Mononuclear cell (primary cell): ENCODE results near the gene KCNJ11. TPM values are rescaled to one million over a fixed set of nuclear protein-coding genes. Genes with fewer than 3 reads are reported as not detected.
A peak's percentile ranks its signal among the peaks of the same experiment; 100 is the strongest.

ENCODE experiments used
- H3K27me3 ChIP-seq: 2 replicates; pipeline ENCODE4 v1.6.0; 2011; ENCODE audit warnings: low read length, control low read depth; ENCODE audit not compliant: insufficient read depth
- H3K4me1 ChIP-seq: 2 replicates; pipeline ENCODE4 v1.5.1; 2011; ENCODE audit warnings: mild to moderate bottlenecking, low read length, control low read depth; ENCODE audit not compliant: insufficient read depth
- H3K4me3 ChIP-seq: 2 replicates; pipeline ENCODE4 v1.5.1; 2011; ENCODE audit warnings: mild to moderate bottlenecking, low read length, moderate library complexity
- H3K9me3 ChIP-seq: 2 replicates; pipeline ENCODE4 v1.5.1; 2011; ENCODE audit warnings: low read depth, mild to moderate bottlenecking, control low read depth, low read length
- total RNA-seq: library from RNA; depleted of rRNA; stranded (reverse); fragments of >200 nt; gene quantifications from one replicate; pipeline ENCODE4 v1.2.3, GENCODE V29; 2012

Gene KCNJ11
- total RNA-seq, 1 donor: 0.10 TPM

DNA sequence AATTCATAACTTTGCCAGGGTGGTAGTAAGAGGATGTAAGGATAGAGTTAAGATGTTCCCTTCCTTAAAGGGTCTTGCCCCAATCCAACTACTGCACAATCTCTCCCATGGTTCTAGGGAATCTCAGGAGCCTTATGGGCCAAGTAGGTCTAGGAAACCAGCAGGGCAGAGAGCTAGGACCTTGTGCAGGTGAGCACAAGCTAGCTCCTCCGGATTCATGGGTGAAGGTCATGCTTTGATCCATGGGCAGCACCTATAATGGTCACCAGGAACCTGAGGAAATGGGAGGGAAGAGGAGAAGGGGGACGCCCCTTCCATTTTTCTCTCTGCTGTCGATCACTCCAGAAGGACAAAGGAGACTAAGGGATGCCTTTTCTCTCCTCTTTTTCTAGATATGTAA, 16.8 kb downstream of the KCNJ11 start:
- peaks cover 36% of the 10 kb centered on the region for H3K9me3 ChIP-seq

DNA sequence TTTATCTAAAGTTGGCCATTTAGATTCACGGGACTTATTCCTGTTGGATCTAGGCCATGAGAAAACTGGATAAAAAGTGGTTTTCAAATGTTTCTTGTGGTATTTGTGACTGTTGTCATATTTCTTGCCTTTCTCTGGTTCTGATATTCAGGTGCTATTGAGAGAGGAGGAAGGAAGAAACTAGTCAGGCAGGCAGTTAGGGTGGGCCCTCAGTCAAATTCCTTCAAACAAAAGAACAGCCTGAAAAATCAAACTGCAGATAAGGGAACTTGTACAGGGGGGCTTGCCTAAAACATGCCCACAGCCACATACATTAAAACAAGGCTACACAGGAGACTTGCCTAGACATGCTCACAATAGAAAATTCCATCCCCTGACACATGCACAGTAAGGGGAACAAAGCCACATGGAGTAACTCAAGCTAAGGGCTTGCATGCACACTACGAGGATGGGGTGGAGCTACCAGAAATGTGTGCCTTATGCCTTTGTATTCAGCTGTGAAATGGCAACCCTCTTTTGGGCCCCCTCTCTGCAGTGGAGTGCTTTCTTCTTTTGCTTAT, 18.7 kb downstream of the KCNJ11 start:
- Histone ChIP-seq H3K9me3 (peaks cover 36% of the 10 kb centered on the region), H3K27me3 (no peaks in the 10 kb centered on the region), H3K4me3 (no peak overlapping the region), H3K4me1 (no peaks in the 10 kb centered on the region)

More for the DNA sequence above, 16.8 kb downstream of the KCNJ11 start:
- H3K27me3 ChIP-seq: no peaks in the 10 kb centered on the region
- no peaks in the 10 kb centered on the region for H3K4me1 ChIP-seq
- H3K4me3 ChIP-seq: no peak overlapping the region

DNA sequence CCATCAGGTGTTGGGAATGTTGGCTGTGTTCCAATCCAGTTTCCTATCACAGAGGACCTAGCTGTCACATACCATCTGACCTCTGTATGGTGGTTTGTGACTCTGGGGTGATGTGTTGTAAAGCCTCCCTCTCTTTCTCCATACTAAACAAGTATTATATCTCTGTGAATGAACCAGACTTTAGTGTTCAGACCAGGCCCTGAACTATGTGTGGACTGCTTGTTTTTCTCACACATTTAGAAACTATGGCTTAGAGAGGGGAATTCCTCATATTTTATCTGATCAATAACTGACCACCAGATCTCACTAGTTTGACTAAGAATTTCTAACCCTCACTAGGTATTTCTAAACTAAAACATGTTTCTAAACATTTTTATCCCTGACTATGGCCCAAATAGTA, 19.4 kb downstream of the KCNJ11 start:
- no peaks in the 10 kb centered on the region for H3K27me3 ChIP-seq
- H3K4me1 ChIP-seq: no peaks in the 10 kb centered on the region
- H3K9me3 ChIP-seq: peaks cover 36% of the 10 kb centered on the region
- no peak overlapping the region for H3K4me3 ChIP-seq

DNA sequence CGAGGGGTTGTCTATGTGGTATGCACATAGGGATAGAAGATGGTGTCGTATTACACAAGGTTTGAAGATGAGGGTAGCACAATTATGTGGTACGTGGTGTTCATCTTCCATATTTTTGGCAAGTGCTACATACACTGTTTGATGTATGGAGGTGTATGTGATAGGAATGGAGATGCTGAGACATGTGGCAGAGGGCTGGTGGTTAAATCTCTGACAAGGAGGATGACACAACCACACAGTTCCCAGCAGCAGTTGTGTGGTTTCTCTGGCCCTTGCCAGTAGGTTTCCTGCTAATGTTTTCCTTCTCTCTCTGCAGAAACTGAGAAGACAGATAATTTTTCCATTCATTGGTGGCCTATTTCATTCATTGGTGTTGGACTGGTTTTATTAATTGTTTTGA, 19.9 kb downstream of the KCNJ11 start:
- Histone ChIP-seq H3K4me3 (no peak overlapping the region), H3K27me3 (no peaks in the 10 kb centered on the region), H3K4me1 (no peaks in the 10 kb centered on the region), H3K9me3 (peaks cover 36% of the 10 kb centered on the region)

DNA sequence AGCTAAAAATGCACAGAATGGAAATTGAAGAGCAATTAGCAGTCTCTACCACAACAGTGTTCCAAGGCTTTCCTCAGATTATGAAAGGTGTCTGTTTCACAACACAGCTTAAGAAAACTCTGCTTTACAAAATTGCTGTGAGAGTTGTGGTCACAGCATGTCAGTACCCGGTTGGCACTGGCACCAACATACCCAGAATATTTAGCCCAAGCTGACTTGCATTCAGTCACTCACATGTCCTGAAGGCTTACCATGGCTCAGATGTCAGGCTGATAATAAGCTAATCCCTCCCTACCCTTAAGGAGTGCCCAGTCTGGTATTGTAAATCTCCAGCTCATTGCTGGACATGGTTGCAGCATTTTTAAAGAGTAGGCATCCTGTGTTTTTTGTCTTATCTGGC, 22.0 kb downstream of the KCNJ11 start:
- Histone ChIP-seq H3K27me3 (no peaks in the 10 kb centered on the region), H3K4me1 (no peaks in the 10 kb centered on the region), H3K4me3 (no peak overlapping the region), H3K9me3 (peaks cover 21% of the 10 kb centered on the region)

DNA sequence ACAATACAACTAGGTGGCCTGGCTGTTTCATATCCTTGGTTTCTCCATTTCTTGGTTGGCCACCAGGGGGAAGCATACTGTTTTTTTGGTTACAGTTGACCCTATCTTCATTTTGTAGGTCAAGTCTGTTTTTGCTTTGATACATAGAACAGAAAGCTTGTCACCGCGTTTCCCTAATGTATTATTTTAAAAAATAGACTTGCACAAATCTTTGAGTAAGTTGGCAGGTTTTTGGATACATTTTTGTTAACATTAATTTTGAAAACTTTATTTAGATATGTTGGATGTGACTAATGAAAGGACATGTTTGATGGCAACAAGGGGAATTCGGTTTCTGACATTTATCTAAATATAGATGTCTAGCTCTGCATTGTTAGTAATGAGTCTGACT, 33.9 kb downstream of the KCNJ11 start:
- Histone ChIP-seq H3K4me3 (no peak overlapping the region), H3K27me3 (no peaks in the 10 kb centered on the region), H3K9me3 (no peaks in the 10 kb centered on the region), H3K4me1 (peaks cover 27% of the 10 kb centered on the region)

DNA sequence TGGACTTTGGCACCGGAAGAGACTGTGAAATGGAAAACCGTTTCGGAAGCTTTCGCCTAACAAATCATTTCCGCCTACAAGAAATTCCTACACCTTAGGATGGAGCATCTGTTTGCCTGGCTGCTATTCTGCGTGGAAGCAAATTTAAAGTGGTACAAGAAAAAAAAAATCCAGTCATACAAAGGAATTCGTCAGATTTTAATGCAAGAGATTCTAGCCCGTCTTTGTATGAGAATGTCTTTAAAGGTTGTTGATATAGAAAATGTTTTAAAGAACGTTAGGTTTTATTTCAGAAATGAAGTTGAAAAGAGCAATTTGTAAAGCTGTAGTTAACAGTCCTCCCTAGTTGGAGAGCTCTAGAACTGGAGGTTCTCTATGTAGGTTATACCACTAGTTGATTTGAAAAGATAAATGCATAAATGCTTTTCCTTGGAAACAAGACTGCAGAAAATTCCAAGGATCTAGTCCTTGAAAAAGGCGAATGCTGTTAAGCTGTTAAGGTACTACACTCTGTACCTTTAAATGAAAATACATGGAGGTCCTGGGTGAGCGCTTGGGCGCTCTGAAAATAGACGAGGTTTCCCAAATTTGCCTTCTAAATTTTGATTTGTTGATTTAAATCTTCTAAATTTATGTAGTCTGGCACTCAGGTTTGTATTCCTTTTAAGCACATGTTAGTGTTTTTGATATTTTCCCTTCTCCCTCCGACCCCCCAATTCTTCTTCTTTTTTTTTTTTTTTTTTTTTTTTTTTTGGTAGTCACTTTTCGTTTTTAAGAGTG, 34.4 kb downstream of the KCNJ11 start:
- H3K27me3 ChIP-seq: no peaks in the 10 kb centered on the region
- peaks cover 27% of the 10 kb centered on the region for H3K4me1 ChIP-seq
- H3K4me3 ChIP-seq: peak overlapping the region; percentile 41
- H3K9me3 ChIP-seq: no peaks in the 10 kb centered on the region

DNA sequence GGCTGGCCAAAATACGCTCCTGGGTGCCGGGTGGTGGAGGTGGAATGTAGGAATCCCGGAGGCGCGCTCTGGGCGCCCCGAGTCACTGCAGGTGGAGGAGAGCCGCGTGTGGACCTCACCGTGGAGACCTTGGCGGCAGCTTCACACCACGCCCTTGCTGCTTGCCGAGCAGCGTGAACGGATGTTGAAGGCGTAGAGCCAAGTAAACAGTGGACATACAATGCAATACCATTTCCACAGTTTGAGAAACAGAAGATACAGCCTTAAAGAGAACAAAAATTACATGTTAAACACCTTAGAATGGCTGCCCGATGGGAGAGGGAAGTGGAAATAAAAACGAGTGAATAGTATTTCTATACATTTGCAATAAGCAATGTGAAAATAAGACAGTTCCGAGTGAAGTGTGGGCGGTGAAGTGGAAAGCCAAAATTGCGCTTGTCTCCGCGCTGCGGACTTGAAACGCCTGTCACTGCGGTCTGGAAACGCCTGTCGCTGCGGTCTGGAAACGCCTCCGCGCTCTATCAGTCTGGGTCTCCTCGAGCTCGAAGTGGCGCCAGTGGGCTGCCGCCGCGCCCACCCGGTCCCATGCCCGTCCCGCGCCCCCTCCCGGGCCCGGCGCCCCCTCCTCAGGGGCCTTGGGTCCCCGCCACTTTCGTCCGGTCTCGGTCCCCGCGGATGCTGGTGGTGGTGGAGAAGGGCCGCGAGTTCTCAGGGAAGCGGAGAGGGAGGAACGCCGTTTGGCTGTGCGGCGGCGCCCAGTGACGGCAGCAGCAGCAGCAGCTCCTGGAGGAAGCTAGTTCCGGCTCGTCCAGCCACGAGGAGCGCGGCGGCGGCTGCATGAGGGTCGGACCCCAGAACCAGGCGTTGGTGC, 35.3 kb downstream of the KCNJ11 start:
- Histone ChIP-seq H3K27me3 (no peaks in the 10 kb centered on the region), H3K9me3 (no peaks in the 10 kb centered on the region), H3K4me3 (peak overlapping the region; percentile 41), H3K4me1 (peaks cover 27% of the 10 kb centered on the region)

DNA sequence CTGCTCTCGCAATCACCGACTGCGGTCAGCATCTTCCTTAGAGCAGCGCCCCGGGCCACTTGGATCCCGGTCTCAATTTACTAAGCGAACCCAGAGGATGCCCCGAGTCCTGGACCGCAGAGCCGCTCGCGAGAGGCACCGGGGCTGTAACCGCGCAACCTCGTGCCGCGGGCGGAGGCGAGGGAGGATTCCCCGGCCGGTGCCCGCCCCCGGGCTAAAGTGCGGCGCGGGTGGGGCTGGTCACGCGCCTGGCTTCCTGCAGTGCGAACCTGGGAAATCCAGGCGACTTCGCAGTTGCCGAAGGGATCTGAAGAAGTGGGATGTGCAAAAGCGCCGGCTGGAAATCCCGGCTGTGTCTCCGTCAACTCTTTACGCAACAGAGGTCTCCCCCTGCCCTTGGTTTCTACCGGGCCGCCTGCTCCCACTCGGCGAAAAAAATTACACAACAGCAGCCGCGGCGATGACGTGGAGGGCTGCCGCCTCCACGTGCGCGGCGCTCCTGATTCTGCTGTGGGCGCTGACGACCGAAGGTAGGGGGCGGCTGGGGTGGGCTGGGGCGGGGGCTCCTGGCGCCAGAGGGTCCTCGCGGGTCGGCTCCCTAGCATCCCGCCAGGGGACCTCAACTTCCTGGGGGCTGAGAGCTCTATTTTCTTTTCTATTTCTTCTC, 36.8 kb downstream of the KCNJ11 start, which contains the start of gene NCR3LG1:
NCR3LG1 (plus strand) TSS at position 291 of the 667 bp plus-strand sequence; CDS start at position 461, 170 bp downstream.
- no peaks in the 10 kb centered on the region for H3K27me3 ChIP-seq
- H3K4me3 ChIP-seq: peak within 1 kb of the TSS; percentile 41
- H3K9me3 ChIP-seq: no peaks in the 10 kb centered on the region
- H3K4me1 ChIP-seq: peaks cover 27% of the 10 kb centered on the region

DNA sequence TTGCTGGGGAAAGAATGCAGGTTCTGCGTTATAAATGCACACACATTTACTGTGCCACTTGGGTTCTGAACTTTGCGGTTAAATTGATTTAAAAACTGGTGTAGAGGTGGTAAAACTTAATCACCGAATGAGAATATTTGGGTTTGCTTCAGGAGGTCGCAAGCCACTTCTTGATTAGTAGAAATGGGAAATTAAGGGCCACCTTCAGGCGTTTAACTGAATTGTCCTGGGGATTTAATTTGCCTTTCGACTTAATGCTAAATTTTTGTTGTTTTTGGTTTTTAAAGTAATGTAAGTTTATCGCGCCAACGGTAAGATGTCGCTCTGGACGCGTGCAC, 37.3 kb downstream of the KCNJ11 start:
- Histone ChIP-seq H3K4me1 (peaks cover 27% of the 10 kb centered on the region), H3K9me3 (no peaks in the 10 kb centered on the region), H3K4me3 (peak overlapping the region; percentile 41), H3K27me3 (no peaks in the 10 kb centered on the region)

DNA sequence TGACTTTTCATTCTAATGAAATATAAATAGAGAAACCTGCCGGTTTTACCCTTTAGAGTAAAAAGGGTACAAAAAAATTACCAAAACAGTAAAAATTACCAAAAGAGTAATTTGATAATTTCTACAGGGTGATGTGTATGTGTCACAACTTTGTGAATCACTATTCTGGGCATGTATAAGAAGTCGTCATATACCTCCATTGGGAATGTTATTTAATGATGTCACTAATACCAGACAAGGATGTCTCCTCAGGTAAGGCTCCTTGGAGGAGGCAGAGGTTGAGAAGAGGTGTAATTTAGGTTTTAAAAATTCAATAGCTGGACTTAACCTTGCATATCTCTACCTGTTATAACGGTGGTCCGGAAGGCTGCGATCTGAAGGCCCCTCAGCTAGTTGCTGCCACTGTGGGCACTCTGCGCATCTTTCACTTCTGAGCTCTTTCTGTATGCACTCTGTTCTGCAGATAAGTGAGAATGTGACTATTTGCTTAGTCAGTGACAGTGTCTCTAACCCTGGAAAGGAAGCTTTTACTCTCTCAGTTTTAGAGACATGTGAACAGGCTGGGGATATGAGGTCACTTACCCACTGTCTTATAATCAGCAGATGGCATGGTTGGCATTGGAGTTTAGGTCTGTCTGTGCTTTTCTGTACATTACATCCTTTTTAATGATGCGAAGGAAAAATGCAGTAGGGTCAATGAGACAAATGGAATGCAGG, 37.8 kb downstream of the KCNJ11 start:
- H3K4me1 ChIP-seq: peaks cover 27% of the 10 kb centered on the region
- no peak overlapping the region for H3K4me3 ChIP-seq
- H3K27me3 ChIP-seq: no peaks in the 10 kb centered on the region
- H3K9me3 ChIP-seq: no peaks in the 10 kb centered on the region

DNA sequence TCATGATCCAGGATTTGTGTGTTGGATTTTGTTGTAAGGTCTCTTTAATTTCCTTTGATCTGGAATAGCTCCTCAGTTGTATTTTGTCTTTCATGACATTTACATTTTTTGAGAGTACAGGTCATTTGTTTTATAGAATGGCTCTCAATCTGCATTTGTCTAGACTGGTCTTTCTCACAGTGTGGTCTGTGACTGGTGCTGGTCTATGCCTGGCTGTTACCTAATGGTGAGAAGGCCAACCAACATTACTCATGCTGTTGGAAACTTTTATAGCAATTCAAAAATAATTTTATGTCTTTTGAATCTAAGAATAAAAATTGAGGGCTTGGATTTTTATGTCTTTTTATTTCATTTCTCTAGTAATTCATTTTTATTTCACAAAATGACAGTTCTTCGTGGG, 40.8 kb downstream of the KCNJ11 start:
- H3K27me3 ChIP-seq: no peaks in the 10 kb centered on the region
- H3K4me3 ChIP-seq: no peak overlapping the region
- H3K9me3 ChIP-seq: no peaks in the 10 kb centered on the region
- H3K4me1 ChIP-seq: peaks cover 15% of the 10 kb centered on the region

DNA sequence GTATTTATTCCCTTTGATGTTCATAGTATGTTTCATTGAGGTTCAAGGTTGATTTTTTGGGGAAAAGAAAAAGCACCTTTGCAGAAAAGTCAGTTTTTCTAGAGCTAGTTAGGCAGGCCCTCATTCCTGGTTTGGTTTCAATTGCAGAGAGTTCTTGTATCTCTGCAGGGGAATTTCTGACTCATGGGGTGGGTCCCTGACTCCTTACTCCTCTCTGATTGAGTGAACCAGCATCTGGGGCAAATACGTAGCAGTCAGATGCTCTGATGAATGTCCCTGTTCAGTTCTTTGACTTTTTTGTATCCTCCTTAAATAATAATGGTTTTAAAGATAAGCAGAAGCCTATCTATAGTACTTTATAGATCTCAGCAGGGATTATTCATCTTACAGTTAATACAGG, 44.6 kb downstream of the KCNJ11 start:
- Histone ChIP-seq H3K4me1 (no peaks in the 10 kb centered on the region), H3K9me3 (no peaks in the 10 kb centered on the region), H3K27me3 (no peaks in the 10 kb centered on the region), H3K4me3 (no peak overlapping the region)

DNA sequence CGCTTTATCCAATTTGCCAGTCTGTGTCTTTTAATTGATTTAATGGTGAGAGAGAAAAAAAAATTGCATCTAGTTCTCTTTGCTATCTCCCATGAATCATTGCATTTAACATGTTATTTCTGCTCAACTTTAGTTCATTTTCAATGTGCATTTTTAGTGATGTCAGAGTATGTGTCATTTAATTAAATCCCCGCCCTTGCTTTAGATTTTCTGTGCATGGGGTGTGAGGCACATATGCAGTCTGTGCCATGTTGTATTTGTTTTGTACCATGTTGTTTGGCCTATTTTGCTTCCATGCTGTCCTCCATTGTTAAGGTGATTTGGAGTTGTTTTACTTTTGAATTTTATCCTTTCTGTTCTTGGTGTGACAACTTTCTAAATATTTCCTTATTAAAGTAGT, 45.2 kb downstream of the KCNJ11 start:
- no peaks in the 10 kb centered on the region for H3K9me3 ChIP-seq
- H3K4me3 ChIP-seq: no peak overlapping the region
- H3K4me1 ChIP-seq: no peaks in the 10 kb centered on the region
- H3K27me3 ChIP-seq: no peaks in the 10 kb centered on the region
